ENCODE results near the gene IGF1.

DNA sequence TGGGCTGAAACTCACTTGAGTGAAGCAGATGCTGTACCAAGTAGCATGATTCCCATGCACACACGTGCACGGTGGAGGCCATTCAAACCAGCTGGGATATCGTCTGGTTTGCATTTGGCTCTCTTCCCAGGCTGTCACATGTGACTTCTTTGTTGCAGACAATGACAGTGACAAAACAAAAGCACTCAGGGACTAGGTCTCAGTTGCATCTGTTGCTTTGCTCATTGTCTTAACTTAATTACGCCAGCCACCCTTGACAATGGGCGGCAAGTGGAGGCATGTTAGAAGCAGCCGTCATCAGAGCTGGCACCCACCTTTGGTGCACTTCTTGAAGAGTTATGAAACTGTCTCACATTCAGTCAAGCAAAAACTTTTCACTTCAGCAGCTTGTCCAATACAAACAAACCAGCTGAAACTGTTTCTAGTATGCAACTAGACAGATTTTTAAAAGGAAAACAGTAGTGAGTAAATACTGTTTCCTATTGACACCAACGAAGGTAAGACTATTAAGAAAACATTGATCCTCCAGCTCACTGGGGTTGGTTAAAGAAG is 74.3 kb downstream of the IGF1 start:
- TF ChIP-seq, protein P1, sequence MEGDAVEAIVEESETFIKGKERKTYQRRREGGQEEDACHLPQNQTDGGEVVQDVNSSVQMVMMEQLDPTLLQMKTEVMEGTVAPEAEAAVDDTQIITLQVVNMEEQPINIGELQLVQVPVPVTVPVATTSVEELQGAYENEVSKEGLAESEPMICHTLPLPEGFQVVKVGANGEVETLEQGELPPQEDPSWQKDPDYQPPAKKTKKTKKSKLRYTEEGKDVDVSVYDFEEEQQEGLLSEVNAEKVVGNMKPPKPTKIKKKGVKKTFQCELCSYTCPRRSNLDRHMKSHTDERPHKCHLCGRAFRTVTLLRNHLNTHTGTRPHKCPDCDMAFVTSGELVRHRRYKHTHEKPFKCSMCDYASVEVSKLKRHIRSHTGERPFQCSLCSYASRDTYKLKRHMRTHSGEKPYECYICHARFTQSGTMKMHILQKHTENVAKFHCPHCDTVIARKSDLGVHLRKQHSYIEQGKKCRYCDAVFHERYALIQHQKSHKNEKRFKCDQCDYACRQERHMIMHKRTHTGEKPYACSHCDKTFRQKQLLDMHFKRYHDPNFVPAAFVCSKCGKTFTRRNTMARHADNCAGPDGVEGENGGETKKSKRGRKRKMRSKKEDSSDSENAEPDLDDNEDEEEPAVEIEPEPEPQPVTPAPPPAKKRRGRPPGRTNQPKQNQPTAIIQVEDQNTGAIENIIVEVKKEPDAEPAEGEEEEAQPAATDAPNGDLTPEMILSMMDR (IDR thresholded peaks at IDR 0.05; ENCODE audit: low read depth, low read length, poor library complexity, severe bottlenecking), result no peak
- TF ChIP-seq EZH2phosphoT487 (IDR thresholded peaks at IDR 0.05; ENCODE audit: borderline replicate concordance, low read length), result no peak

All from DOHH2 (cell line).